ENCODE measurements around the gene LIN9.

The LIN9 gene

GRCh38 chr1:226318471-226318870, 9.5 kb upstream of the LIN9 start:
- DNase-seq (ENCODE audit: low read depth): no peak

DNA sequence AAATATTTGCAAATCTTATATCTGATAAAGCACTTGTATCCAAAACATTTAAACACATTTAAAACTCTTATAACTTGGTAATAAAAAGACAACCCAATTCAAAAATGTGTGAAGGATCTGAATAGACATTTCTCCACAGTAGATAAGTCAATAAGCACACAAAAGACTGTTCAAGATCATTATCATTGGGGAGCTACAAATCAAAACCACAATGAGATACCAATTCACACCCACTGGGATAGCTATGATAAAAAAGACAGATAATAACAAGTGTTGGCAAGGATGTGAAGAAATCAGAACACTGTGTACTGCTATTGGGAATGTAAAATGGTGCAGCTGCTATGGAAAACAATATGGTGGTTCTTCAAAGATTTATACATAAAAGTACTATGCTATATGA, 5.1 kb upstream of the LIN9 start:
- no peak for DNase-seq (ENCODE audit: low read depth)

GRCh38 chr1:226312065-226312464, 3.1 kb upstream of the LIN9 start:
- no peak for DNase-seq (ENCODE audit: low read depth)

DNA sequence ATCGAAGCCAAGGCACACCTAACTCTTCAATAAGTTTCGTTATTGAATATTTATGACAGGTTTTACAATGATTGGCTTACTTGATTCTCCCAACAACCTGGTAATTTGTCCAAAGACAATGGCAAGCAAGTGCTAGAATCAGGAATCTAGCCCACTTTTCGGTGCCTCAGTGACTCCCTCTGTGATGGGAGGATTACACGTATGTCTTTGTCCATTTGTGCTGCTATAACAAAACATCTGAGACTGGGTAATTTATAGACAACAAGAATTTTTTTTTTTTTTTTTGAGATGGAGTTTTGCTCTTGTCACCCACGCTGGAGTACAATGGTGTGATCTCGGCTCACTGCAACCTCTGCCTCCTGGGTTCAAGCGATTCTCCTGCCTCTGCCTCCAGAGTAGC, 2.4 kb upstream of the LIN9 start:
- no peak for DNase-seq (ENCODE audit: low read depth)

- no peak for DNase-seq (ENCODE audit: low read depth)
Measured at GRCh38 chr1:226310637-226311195, 1.8 kb upstream of the LIN9 start.

- DNase-seq (ENCODE audit: low read depth): no peak
Measured at GRCh38 chr1:226310245-226310540, 1.2 kb upstream of the LIN9 start.

- no peak for DNase-seq (ENCODE audit: low read depth)
Measured at GRCh38 chr1:226309398-226310244, 657 bp upstream of the LIN9 start.

DNA sequence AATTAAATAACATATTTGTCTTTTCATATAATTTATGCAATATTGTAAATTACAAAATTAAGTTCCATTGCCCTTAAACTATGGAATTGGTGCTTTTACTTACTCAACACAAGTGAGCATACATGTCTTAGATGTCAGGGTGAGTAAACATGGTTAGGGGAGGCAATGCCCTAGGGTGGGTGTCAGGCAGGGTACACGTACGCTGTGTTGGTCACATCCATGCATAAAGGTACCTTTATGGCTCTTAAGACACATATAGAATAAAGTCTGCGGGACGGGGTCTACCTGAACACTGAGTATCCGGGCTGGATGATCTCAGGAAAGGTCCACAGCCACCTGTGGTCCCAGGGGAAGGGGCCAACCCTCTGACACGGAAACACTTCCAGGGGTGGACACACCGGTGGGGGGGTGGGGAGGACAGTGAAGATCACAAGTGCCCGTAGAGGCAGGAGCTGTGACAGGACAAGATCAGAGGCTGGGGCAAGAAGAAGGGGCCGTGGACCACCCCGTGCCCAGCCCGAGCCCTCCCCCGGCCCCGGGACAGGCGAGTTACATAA, 720 bp downstream of the LIN9 start:
- no peak for DNase-seq (ENCODE audit: low read depth)

DNA sequence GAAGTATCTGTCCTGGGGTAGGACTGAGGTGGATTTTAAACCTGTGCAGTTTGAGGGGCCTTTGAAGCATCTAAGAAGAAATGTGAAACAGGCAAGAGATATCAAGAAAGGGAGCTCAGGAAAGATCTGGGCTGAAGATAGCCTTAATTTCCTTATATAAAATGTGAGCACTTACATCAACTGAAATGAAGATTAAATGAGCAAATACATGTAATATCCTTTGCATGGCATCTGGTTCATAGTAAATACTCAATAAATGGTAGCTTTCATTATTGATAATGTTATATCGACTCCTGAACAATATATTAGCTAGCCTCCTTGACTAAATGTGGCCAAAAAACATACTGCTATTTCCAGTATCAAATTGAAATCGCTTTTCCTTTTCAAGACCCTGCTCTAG, 2.5 kb downstream of the LIN9 start:
- no peak for DNase-seq (ENCODE audit: low read depth)

GRCh38 chr1:226305184-226305583, 3.8 kb downstream of the LIN9 start:
- no peak for DNase-seq (ENCODE audit: low read depth)

GRCh38 chr1:226304291-226304955, 4.5 kb downstream of the LIN9 start:
- no peak for DNase-seq (ENCODE audit: low read depth)

DNA sequence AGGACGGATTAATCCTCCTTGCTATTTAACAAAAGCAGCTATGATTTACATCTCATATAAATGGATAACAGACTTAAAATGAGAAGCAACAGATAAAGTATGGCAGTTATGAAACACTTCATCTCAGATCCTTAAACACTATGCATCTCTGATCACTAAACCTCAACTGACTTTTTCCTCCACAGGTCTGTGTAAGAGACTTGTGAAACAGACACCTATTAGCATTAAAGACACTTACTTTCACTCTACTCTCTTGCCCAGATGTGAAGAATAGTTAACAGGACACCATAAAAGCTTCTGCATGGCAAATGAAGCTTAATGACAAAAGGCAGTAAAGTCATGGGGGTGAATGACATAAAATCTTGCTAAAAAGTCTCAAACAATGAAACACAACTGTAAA, 6.2 kb downstream of the LIN9 start:
- no peak for DNase-seq (ENCODE audit: low read depth)

GRCh38 chr1:226296911-226297310, 12.1 kb downstream of the LIN9 start:
- DNase-seq (ENCODE audit: low read depth): no peak

- no peak for DNase-seq (ENCODE audit: low read depth)
Measured at GRCh38 chr1:226293553-226293920, 15.4 kb downstream of the LIN9 start.

DNA sequence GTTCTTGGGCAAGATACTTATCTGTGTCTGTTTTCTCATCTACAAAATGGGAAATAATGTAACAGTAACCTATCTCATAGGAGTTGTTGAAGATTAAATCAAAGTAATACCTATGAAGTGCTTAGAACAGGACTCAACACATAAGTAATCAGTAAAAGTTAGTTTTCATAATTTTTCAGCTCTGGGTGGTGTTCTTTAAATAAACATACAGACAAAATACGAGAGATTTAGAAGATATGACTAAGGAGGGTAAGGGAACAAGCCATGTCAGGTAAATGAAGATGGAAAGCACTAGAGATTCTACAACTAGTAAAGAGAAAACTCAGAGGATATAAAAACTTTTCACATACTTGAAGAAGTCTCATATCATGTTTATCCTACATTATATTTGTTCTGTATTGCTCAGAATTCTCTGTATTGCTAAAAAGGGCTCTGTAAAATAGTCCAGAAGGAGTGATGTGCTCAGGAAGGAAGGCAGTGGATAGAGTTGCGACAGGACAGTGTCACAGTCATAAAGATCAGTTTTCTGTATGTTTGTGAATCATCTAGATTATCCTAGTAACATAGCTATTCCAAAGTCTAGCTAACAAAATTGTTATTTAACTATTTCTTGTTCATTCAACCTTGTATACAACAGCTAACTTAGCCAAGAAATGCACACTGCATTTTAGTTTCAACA, 16.0 kb downstream of the LIN9 start:
- DNase-seq (ENCODE audit: low read depth): no peak

DNA sequence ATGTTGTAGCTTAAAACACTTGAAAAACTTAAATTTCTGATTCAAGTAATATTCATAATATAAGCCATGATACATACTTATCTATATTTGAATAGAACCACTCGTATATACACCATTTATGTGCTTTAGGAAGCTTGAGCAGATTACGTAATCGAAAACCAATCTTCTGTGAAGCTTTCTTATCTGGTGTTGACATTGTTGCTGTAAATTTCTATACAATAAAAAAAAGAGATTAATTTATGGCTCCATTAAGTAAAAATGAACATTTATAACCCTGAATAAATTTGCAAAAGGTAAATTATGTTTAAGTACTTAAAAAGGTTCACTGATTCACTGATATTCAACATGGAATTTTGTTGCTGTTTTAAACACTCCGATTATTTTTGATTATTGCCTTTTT, 21.4 kb downstream of the LIN9 start:
- no peak for DNase-seq (ENCODE audit: low read depth)

- DNase-seq (ENCODE audit: low read depth): no peak
Measured at GRCh38 chr1:226281058-226281457, 27.9 kb downstream of the LIN9 start.

- DNase-seq (ENCODE audit: low read depth): no peak
Measured at GRCh38 chr1:226279498-226279897, 29.5 kb downstream of the LIN9 start.

GRCh38 chr1:226277897-226278296, 31.1 kb downstream of the LIN9 start:
- no peak for DNase-seq (ENCODE audit: low read depth)

DNA sequence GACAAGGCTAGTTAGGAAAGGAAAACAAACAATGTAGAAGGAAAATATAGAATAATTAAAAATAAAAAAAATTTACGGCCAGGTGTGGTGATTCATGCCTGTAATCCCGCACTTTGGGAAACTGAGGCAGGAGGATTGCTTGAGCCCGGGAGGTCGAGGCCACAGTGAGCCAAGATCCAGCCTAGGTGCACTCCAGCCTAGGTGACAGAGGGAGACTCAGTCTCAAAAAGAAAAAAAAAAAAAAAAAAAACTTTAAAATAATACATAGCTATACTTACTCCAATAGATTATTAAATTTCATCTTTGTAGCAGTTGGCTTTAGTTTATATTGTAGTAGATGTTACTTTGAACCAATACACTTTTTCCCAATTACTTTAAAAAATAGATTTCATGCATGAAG, 32.0 kb downstream of the LIN9 start:
- no peak for DNase-seq (ENCODE audit: low read depth)

GRCh38 chr1:226276077-226276682, 32.8 kb downstream of the LIN9 start:
- no peak for DNase-seq (ENCODE audit: low read depth)

- no peak for DNase-seq (ENCODE audit: low read depth)
Measured at GRCh38 chr1:226274138-226274537, 34.8 kb downstream of the LIN9 start.
